ENCODE data around the gene MAP1LC3B2.

The MAP1LC3B2 gene

DNA sequence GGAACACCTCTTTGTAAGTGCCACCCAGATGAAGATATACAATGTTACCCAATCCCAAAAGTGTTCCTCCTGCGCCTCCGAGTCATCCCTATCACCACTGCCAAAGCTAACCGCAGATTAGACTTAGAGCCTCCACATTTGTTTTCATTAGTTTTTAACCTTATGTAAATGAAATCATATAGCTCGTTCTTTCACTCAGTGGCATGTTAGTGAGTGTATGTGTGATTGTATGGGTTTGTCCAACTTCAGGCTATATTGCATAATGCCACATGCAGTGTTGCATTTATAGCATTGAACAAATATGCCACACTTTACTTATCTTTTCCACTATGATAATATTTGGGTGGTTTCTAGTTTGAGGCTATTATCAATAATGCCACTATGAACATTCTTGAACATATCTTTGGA, 18.0 kb downstream of the MAP1LC3B2 start:
- Histone ChIP-seq H3K27ac (no peak overlapping the region), H3K4me3 (ENCODE audit: low read depth, low read length) (no peak overlapping the region), H3K36me3 (replicated peaks) (no peaks in the 10 kb centered on the region), H3K27me3 (replicated peaks) (no peaks in the 10 kb centered on the region)
- TF ChIP-seq, protein P1, sequence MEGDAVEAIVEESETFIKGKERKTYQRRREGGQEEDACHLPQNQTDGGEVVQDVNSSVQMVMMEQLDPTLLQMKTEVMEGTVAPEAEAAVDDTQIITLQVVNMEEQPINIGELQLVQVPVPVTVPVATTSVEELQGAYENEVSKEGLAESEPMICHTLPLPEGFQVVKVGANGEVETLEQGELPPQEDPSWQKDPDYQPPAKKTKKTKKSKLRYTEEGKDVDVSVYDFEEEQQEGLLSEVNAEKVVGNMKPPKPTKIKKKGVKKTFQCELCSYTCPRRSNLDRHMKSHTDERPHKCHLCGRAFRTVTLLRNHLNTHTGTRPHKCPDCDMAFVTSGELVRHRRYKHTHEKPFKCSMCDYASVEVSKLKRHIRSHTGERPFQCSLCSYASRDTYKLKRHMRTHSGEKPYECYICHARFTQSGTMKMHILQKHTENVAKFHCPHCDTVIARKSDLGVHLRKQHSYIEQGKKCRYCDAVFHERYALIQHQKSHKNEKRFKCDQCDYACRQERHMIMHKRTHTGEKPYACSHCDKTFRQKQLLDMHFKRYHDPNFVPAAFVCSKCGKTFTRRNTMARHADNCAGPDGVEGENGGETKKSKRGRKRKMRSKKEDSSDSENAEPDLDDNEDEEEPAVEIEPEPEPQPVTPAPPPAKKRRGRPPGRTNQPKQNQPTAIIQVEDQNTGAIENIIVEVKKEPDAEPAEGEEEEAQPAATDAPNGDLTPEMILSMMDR (IDR thresholded peaks at IDR 0.05; ENCODE audit: low read depth, low read length, missing control alignments): no peak
- in situ Hi-C loops (cut with HindIII; ENCODE audit: low pct_ligation_motif_present, low sequenced_read_pairs): no loop called here
- DNase-seq: no peak

DNA sequence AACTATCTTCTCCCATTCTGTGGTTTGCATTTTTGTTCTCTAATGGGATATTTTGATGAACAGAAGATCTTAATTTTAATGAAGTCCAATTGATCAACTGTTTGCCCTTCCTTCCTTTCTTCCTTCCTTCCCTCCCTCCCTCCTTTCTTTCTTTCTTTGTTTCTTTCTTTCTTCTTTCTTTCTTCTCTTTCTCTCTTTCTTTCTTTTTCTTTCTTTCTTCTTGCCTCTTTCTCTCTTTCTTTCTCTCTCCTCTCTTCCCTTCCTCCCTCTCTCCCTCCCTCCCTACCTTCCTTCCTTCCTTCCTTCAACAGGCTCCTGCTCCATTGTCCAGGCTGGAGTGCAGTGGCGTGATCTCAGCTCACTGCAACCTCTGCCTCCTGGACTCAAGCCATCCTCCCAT, 18.9 kb downstream of the MAP1LC3B2 start:
- H3K36me3 ChIP-seq (replicated peaks): no peaks in the 10 kb centered on the region
- no peak overlapping the region for H3K4me3 ChIP-seq (ENCODE audit: low read depth, low read length)
- no peaks in the 10 kb centered on the region for H3K27me3 ChIP-seq (replicated peaks)
- in situ Hi-C loops (cut with HindIII; ENCODE audit: low pct_ligation_motif_present, low sequenced_read_pairs): no loop called here
- no peak overlapping the region for H3K27ac ChIP-seq
- TF ChIP-seq, protein P1 (IDR thresholded peaks at IDR 0.05; ENCODE audit: low read depth, low read length, missing control alignments): no peak
- DNase-seq: no peak

DNA sequence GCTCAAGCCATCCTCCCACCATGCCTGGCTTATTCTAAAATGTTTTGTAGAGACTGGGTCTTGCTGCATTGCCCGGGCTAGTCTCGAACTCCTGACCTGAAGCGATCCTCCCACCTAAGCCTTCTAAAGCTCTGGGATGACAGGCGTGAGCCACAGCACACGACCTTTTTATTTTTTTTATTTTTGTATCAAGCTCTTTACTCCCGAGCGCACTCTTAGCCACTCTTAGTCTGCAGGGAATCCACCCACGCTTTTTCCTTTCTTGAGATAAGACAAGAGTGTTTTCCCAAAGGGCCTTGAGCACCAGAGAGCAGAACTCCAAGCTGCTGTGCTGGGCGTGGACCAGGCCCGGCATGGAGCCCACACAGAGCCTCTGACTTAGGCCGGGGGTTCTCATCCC, 23.4 kb downstream of the MAP1LC3B2 start:
- Histone ChIP-seq H3K36me3 (replicated peaks) (no peaks in the 10 kb centered on the region), H3K27ac (no peak overlapping the region), H3K27me3 (replicated peaks) (no peaks in the 10 kb centered on the region), H3K4me3 (ENCODE audit: low read depth, low read length) (no peak overlapping the region)
- TF ChIP-seq, protein P1 (IDR thresholded peaks at IDR 0.05; ENCODE audit: low read depth, low read length, missing control alignments): no peak
- in situ Hi-C loops (cut with HindIII; ENCODE audit: low pct_ligation_motif_present, low sequenced_read_pairs): no loop called here
- peak; percentile 86 for DNase-seq

DNA sequence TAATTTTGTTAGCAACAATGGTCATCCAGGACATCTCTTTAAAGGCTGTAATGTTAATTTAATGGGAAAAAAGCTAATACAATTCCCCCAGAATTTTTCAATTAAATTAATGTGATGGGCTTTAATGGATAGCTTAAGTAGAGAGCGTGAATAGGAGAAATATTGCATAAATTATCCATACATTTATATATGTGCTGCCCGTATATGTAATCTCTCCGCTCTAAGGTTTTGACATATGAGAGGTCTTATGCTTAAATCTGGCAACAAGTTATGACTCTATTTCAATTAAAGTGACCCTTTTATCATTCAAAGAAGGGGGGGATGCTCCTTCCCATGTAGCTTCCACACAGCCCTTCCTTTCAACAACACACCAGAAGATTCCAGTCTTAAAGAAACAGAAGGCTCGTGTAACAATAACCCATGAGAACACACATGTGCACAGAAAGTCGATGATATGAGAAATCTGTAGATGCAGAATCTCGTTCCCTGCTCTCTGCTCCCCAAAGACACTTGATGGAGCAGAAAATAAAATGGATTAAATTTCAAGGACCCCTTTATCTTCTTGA, 24.0 kb downstream of the MAP1LC3B2 start:
- Histone ChIP-seq H3K4me3 (ENCODE audit: low read depth, low read length) (no peak overlapping the region), H3K36me3 (replicated peaks) (no peaks in the 10 kb centered on the region), H3K27me3 (replicated peaks) (no peaks in the 10 kb centered on the region), H3K27ac (no peak overlapping the region)
- TF ChIP-seq, protein P1 (IDR thresholded peaks at IDR 0.05; ENCODE audit: low read depth, low read length, missing control alignments): no peak
- in situ Hi-C loops (cut with HindIII; ENCODE audit: low pct_ligation_motif_present, low sequenced_read_pairs): no loop called here
- no peak for DNase-seq

DNA sequence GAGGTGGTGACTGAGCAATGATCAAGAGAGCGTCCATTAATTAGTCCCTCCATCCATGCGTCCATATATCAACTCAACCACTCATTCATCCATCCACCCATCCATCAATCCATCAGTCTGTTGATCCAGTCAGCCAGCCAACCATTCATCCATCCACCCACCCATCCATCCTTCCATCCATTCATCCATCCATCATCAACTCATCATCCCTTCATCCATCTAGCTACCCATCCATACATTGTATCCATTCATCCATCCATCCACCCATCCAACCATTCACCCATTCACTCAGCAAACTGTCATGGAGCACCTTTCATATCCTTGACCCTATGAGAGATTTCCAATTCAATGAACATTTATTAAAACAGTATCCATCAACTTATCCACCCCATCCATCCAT, 28.1 kb downstream of the MAP1LC3B2 start:
- Histone ChIP-seq H3K27ac (no peak overlapping the region), H3K36me3 (replicated peaks) (no peaks in the 10 kb centered on the region), H3K27me3 (replicated peaks) (no peaks in the 10 kb centered on the region), H3K4me3 (ENCODE audit: low read depth, low read length) (no peak overlapping the region)
- DNase-seq: no peak
- in situ Hi-C loops (cut with HindIII; ENCODE audit: low pct_ligation_motif_present, low sequenced_read_pairs): no loop called here
- TF ChIP-seq, protein P1 (IDR thresholded peaks at IDR 0.05; ENCODE audit: low read depth, low read length, missing control alignments): no peak

DNA sequence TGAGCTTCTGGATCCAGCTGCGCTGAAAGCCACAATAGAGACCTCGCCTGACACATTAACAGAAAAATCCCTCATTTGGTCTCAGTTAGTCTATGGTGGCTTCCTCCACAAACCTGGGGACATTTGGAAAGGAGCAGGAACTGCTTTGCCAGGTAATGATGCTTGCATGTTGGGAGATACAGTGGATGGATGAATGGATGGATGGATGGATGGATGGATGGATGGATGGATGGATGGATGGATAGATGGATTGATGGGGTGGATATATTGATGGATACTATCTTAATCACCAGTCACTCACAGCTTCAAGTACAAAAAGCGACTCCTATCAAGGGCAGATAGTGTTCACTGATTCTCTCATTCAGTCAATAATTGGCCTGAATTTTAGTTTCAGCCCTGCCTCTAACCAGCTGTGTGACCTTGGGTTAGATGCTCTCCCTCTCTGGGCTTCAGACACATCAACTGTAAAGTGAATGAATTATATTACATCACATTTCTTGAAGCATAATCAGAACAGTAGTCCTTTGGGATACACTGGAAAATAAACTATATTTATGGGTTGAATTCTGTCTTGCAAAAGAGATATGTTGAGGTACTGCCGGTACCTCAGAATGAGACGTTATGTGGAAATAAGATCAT, 29.3 kb downstream of the MAP1LC3B2 start:
- DNase-seq: no peak
- TF ChIP-seq, protein P1 (IDR thresholded peaks at IDR 0.05; ENCODE audit: low read depth, low read length, missing control alignments): no peak
- H3K36me3 ChIP-seq (replicated peaks): no peaks in the 10 kb centered on the region
- no peak overlapping the region for H3K4me3 ChIP-seq (ENCODE audit: low read depth, low read length)
- H3K27ac ChIP-seq: no peak overlapping the region
- in situ Hi-C loops (cut with HindIII; ENCODE audit: low pct_ligation_motif_present, low sequenced_read_pairs): no loop called here
- H3K27me3 ChIP-seq (replicated peaks): no peaks in the 10 kb centered on the region

Data from brain microvascular endothelial cell (primary cell).